CD4-positive, CD25-positive, alpha-beta regulatory T cell (primary cell): ENCODE data around the gene PTPRN2. TPM values are rescaled to one million over a fixed set of nuclear protein-coding genes. Genes with fewer than 3 reads are reported as not detected.

Source experiments
- ATAC-seq, 2 donors: fragments of 150-1000 bp; cut with Tn5 transposase; one replicate each; pipeline ENCODE4 v1.10.0; 2021; ENCODE audit warnings: low read depth in 2 of 2, moderate number of reproducible peaks in 2 of 2, moderate library complexity in 1 of 2
- DNase-seq, 3 donors: peaks; one replicate each; pipeline versions ENCODE4 v3.0.0 to v3.0.0-alpha.2; 2012 to 2022; ENCODE audit warnings: mixed read lengths in 1 of 3
- H3K27ac ChIP-seq: one replicate; pipeline ENCODE4 v1.7.0; 2013; ENCODE audit warnings: mild to moderate bottlenecking, low read length; ENCODE audit not compliant: insufficient read depth, poor library complexity, severe bottlenecking
- H3K27me3 ChIP-seq: one replicate; pipeline ENCODE4 v1.7.0; 2013; ENCODE audit warnings: low read length; ENCODE audit not compliant: control insufficient read depth, insufficient read depth
- H3K36me3 ChIP-seq: one replicate; pipeline ENCODE4 v1.7.0; 2013; ENCODE audit warnings: mild to moderate bottlenecking, low read length, moderate library complexity; ENCODE audit not compliant: control insufficient read depth, insufficient read depth
- H3K4me1 ChIP-seq: 2 replicates; pipeline ENCODE4 v1.7.0; 2013; ENCODE audit warnings: mild to moderate bottlenecking, low read length; ENCODE audit not compliant: insufficient read depth, control insufficient read depth, poor library complexity, severe bottlenecking
- H3K4me3 ChIP-seq: one replicate; pipeline ENCODE4 v1.7.0; 2013; ENCODE audit warnings: low read depth, mild to moderate bottlenecking, low read length, moderate library complexity
- H3K9me3 ChIP-seq, 2 experiments: 1 replicate in 1 of 2; 2 replicates in 1 of 2; pipeline ENCODE4 v1.7.0; 2013; ENCODE audit warnings: low read length in 2 of 2, mild to moderate bottlenecking in 1 of 2, moderate library complexity in 1 of 2; ENCODE audit not compliant: control insufficient read depth in 2 of 2
- H3K27ac Mint-ChIP-seq, 3 donors: one replicate each; pipeline ENCODE4 v1.8.0; 2020 to 2022; ENCODE audit warnings: mild to moderate bottlenecking in 3 of 3, mixed read lengths in 3 of 3, moderate library complexity in 2 of 3
- H3K27me3 Mint-ChIP-seq: one replicate; pipeline ENCODE4 v1.8.0; 2022; ENCODE audit warnings: mild to moderate bottlenecking, mixed read lengths
- H3K36me3 Mint-ChIP-seq: one replicate; pipeline ENCODE4 v1.8.0; 2020; ENCODE audit warnings: mixed read lengths
- H3K4me1 Mint-ChIP-seq, 4 donors: one replicate each; pipeline ENCODE4 v1.8.0; 2020 to 2022; ENCODE audit warnings: mixed read lengths in 4 of 4, mild to moderate bottlenecking in 1 of 4
- H3K4me3 Mint-ChIP-seq, 4 donors: one replicate each; pipeline ENCODE4 v1.8.0; 2020 to 2022; ENCODE audit warnings: mild to moderate bottlenecking in 4 of 4, mixed read lengths in 4 of 4, moderate library complexity in 3 of 4
- H3K9me3 Mint-ChIP-seq, 7 donors: one replicate each; pipeline ENCODE4 v1.8.0; 2020 to 2022; ENCODE audit warnings: mixed read lengths in 7 of 7, mild to moderate bottlenecking in 3 of 7, moderate library complexity in 2 of 7
- polyA plus RNA-seq, 4 donors: library from polyadenylated mRNA; unstranded; fragments of 300-500 nt; fragmentation: Illumina TruSeq; gene quantifications; one replicate each; pipeline ENCODE4 v1.2.3, GENCODE V29; 2021
- total RNA-seq: library from RNA; stranded (reverse); gene quantifications from one replicate; pipeline ENCODE4 v1.2.3, GENCODE V29; 2022

Gene PTPRN2
- total and polyA plus RNA-seq, 5 donors from 2014 or later = 1.6 to 4.7 (median 2.7) TPM

DNA sequence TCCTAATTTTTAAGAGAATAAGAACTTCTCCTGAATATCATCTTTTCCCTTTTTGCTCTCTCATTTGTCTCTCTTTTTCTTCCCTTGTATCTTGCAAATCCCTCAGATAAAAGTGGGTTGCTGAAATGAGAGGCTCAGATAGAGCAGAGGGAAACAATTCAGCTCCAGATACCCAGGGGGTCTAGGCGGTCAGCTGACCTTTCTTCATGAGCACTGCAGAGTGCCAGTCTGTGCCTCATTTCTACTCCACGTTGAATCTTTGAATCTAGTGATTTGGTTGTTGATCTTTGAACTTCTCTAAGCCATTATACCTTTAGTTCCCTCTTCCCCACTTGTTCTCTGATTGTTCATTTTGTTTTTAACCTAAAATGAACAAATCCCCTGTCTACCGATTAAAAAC lies 572.6 kb downstream of the PTPRN2 start:
- H3K36me3 ChIP-seq = no peaks in the 10 kb centered on the region
- H3K4me1 Mint-ChIP-seq = peaks cover 0 to 14% (median 3%) of the 10 kb centered on the region in 4 donors
- no peak overlapping the region for H3K4me3 ChIP-seq
- H3K36me3 Mint-ChIP-seq = no peaks in the 10 kb centered on the region
- H3K9me3 ChIP-seq = no peaks in the 10 kb centered on the region
- H3K4me1 ChIP-seq = no peaks in the 10 kb centered on the region
- H3K27me3 ChIP-seq = no peaks in the 10 kb centered on the region
- no peak overlapping the region for H3K27ac Mint-ChIP-seq
- DNase-seq (no peak), ATAC-seq (no peak)
- no peak overlapping the region for H3K27ac ChIP-seq
- H3K9me3 Mint-ChIP-seq = no peaks in the 10 kb centered on the region
- H3K27me3 Mint-ChIP-seq = no peaks in the 10 kb centered on the region
- no peak overlapping the region for H3K4me3 Mint-ChIP-seq

DNA sequence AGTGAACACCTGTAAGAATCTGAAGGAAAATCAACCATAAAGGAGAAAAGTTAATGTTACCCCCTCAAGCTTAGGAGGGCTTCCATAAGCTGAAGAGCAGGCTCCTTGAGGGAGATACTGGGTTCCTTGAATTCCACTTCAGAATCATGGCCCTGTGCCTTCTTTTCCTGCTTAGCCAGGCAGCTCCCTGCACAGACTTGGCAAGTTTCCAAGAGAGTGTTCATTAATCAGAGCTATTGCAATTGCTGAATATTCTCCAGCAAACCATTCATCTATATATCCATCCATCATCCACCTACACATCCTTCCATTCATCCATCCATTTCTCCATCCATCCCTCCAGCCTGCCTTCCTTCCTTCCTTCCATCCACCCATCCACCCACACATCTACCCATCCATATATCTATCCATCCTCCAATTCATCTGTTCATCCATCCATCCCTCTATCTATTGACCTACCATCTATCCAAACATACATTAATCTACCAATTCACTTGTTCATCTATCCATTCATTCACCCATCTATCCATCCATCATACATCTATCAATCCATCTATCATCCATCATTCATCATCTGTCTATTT lies 574.4 kb downstream of the PTPRN2 start:
- no peak for ATAC-seq
- no peaks in the 10 kb centered on the region for H3K27me3 Mint-ChIP-seq

DNA sequence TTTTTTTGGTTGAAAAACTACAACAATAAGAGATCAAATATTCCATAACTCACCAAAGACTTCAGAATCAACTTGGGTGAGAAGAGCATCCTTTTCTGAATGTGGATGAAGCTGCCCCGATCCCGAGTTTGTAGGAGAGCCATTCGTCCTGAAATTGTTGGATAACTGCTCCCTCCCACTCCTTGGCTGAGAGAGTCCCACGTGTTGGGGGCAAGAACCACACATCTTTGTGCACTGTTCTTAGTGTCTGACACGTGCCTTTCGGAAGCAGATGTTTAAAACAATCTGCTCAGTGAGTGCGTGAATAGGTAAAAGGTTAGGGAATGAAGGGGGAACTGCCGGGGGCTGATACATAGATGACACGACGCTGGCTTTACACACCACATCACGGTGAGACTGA lies 575.7 kb downstream of the PTPRN2 start:
- peak overlapping the region in 2 of 3 donors; percentile 42 to 43 for H3K27ac Mint-ChIP-seq
- DNase-seq (no peak), ATAC-seq (no peak)
- H3K4me3 Mint-ChIP-seq = peak overlapping the region in 2 of 4 donors; percentile 32 to 56
- Histone ChIP-seq H3K27me3 (no peaks in the 10 kb centered on the region), H3K27ac (no peak overlapping the region), H3K36me3 (no peaks in the 10 kb centered on the region), H3K4me3 (peak overlapping the region; percentile 54), H3K9me3 (no peaks in the 10 kb centered on the region), H3K4me1 (no peaks in the 10 kb centered on the region)
- H3K27me3 Mint-ChIP-seq = no peaks in the 10 kb centered on the region
- no peaks in the 10 kb centered on the region for H3K36me3 Mint-ChIP-seq
- peaks cover 0 to 18% (median 3%) of the 10 kb centered on the region in 4 donors for H3K4me1 Mint-ChIP-seq
- H3K9me3 Mint-ChIP-seq = no peaks in the 10 kb centered on the region

More for the DNA sequence above, 574.4 kb downstream of the PTPRN2 start:
- Histone ChIP-seq H3K9me3 (no peaks in the 10 kb centered on the region), H3K27ac (no peak overlapping the region), H3K27me3 (no peaks in the 10 kb centered on the region), H3K4me1 (no peaks in the 10 kb centered on the region), H3K4me3 (no peak overlapping the region), H3K36me3 (no peaks in the 10 kb centered on the region)
- Mint-ChIP-seq H3K36me3 (no peaks in the 10 kb centered on the region), H3K4me1 (peaks cover 0 to 18% (median 3%) of the 10 kb centered on the region in 4 donors), H3K27ac (no peak overlapping the region), H3K9me3 (no peaks in the 10 kb centered on the region), H3K4me3 (no peak overlapping the region)
- no peak for DNase-seq

DNA sequence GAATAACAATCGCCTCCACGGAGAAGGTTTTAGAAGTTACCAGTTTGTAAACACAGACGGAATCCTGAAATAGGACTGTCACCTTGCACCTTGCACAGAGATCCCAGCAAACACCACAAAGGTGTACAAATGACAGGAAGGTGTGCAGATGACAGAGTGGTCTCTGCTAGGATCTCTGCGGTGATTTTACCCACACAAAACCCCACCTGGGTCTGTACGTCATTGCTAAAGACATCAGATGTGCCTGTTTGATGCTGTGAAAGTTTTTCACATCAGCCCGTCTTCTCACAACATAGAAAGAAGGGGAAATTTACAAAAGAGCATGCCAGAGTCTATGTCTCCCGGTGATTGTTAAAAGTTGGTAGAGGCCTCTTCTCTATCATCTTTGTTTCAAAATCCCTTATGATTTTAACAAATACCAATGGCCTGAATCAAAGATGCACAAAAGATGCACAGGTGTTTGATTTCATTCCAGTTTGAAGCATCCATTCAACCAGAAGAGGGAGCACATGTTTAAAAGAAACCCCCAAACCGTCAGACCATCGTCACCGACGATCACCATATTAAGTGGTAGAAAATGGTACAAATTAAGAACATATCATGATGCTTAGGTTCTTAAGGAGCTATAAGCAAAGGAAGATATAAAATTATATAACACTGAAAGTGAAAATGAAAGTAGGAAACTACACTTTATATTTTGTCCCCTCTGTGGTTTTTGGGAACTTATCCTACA lies 576.5 kb downstream of the PTPRN2 start:
- Mint-ChIP-seq H3K4me1 (peaks cover 0 to 18% (median 3%) of the 10 kb centered on the region in 4 donors), H3K4me3 (peak overlapping the region in 2 of 4 donors; percentile 17 to 56), H3K27me3 (peaks cover 2% of the 10 kb centered on the region), H3K36me3 (no peaks in the 10 kb centered on the region), H3K27ac (peak overlapping the region in 1 of 3 donors; percentile 60), H3K9me3 (no peaks in the 10 kb centered on the region)
- DNase-seq = no peak
- H3K36me3 ChIP-seq = no peaks in the 10 kb centered on the region
- H3K4me1 ChIP-seq = no peaks in the 10 kb centered on the region
- no peaks in the 10 kb centered on the region for H3K27me3 ChIP-seq
- ATAC-seq = no peak
- H3K27ac ChIP-seq = no peak overlapping the region
- no peaks in the 10 kb centered on the region for H3K9me3 ChIP-seq
- H3K4me3 ChIP-seq = peak overlapping the region; percentile 54

DNA sequence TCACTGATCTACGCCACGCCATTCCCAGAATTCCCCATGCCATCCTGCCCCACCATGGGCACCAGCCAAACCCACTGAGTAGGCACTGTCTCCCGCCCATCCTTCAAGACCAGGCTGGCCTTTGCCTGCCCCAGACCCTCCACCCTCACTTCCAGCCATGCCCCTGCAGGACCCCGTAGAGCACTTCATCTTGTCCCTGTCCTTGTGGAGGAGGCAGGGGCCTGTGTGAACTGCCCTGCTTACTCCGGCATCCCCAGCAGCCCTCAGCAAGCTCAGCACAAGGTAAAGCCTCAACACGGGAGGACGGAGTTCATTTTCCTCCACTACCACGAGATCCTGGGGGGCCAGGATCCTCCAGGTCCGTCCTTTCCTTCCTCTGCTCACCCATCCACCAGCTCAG lies 577.7 kb downstream of the PTPRN2 start:
- ATAC-seq (no peak), DNase-seq (no peak)
- H3K36me3 Mint-ChIP-seq = no peaks in the 10 kb centered on the region
- peak overlapping the region in 1 of 4 donors; percentile 15 for H3K4me3 Mint-ChIP-seq
- no peaks in the 10 kb centered on the region for H3K9me3 Mint-ChIP-seq
- Histone ChIP-seq H3K27ac (no peak overlapping the region), H3K27me3 (no peaks in the 10 kb centered on the region), H3K4me3 (no peak overlapping the region), H3K36me3 (no peaks in the 10 kb centered on the region), H3K4me1 (no peaks in the 10 kb centered on the region), H3K9me3 (no peaks in the 10 kb centered on the region)
- H3K4me1 Mint-ChIP-seq = peaks cover 0 to 18% (median 3%) of the 10 kb centered on the region in 4 donors
- no peak overlapping the region for H3K27ac Mint-ChIP-seq
- H3K27me3 Mint-ChIP-seq = peaks cover 4% of the 10 kb centered on the region

DNA sequence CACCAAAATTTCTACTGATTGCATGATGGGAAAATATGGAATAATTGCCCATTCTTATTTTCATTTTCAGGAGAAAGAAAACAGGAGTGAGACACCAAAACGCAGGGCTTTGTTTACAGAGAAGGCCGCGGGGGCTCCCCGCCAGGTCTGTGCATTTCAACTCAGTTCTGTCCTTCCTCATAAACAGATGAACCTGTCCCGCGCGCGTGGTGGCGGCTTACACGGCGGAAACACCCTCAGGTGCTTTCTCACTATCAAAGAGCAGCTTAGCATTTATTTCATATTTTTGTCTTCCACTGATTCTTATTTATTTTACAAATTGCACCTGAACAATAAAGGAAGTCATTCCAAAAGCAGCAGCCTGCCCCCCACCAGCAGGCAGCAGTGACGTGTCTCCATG lies 579.4 kb downstream of the PTPRN2 start:
- ATAC-seq (no peak), DNase-seq (no peak)
- H3K9me3 Mint-ChIP-seq = no peaks in the 10 kb centered on the region
- Histone ChIP-seq H3K27ac (no peak overlapping the region), H3K27me3 (no peaks in the 10 kb centered on the region), H3K4me1 (no peaks in the 10 kb centered on the region), H3K4me3 (no peak overlapping the region), H3K36me3 (no peaks in the 10 kb centered on the region), H3K9me3 (no peaks in the 10 kb centered on the region)
- H3K4me1 Mint-ChIP-seq = peaks cover 0 to 18% (median 3%) of the 10 kb centered on the region in 4 donors
- H3K27me3 Mint-ChIP-seq = peaks cover 4% of the 10 kb centered on the region
- H3K27ac Mint-ChIP-seq = no peak overlapping the region
- no peak overlapping the region for H3K4me3 Mint-ChIP-seq
- no peaks in the 10 kb centered on the region for H3K36me3 Mint-ChIP-seq

DNA sequence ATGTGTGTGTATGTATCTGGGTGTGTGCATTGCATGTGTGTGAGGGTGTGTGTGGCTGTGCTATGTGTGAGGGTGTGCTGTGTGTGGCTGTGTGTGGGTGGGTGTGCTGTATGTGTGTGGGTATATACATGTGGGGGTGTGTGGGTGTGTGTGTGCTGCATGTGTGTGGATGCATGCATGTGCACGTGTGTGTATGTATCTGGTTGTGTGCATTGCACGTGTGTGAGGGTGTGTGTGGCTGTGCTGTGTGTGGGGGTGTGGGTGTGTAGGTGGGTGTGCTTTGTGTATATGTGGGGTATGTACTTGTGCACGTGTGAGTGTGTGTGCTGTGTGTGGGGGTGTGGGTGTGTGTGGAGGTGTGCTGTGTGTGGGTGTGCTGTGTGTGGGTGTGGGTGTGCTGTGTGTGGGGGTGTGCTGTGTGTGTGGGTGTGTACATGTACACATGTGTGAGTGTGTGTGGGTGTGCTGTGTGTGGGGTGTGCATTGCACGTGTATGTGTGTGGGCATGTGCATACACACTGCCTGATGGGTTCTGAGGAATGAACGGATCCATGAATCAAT lies 579.8 kb downstream of the PTPRN2 start:
- H3K4me1 ChIP-seq = no peaks in the 10 kb centered on the region
- peak in 1 of 2 donors; percentile 16 for ATAC-seq
- Mint-ChIP-seq H3K27me3 (peaks cover 4% of the 10 kb centered on the region), H3K27ac (no peak overlapping the region), H3K9me3 (no peaks in the 10 kb centered on the region), H3K36me3 (no peaks in the 10 kb centered on the region), H3K4me3 (no peak overlapping the region), H3K4me1 (peaks cover 0 to 18% (median 3%) of the 10 kb centered on the region in 4 donors)
- H3K4me3 ChIP-seq = no peak overlapping the region
- H3K27me3 ChIP-seq = no peaks in the 10 kb centered on the region
- no peaks in the 10 kb centered on the region for H3K36me3 ChIP-seq
- no peaks in the 10 kb centered on the region for H3K9me3 ChIP-seq
- DNase-seq = no peak
- no peak overlapping the region for H3K27ac ChIP-seq
